K562 (cell line): ENCODE data around the gene KMT2E. TPM values are rescaled to one million over a fixed set of nuclear protein-coding genes. Genes with fewer than 3 reads are reported as not detected.

ENCODE experiments used
- ARID1B ChIP-seq: fragments of 450-650 bp; IDR thresholded peaks from 2 replicates; pipeline ENCODE4 v1.6.1; 2016; ENCODE audit warnings: antibody characterized with exemption, mild to moderate bottlenecking, inconsistent platforms
- GABPB1 ChIP-seq: sonication (generic); formaldehyde crosslinking; IDR thresholded peaks from 2 replicates; pipeline ENCODE4 v1.8.0; 2022; ENCODE audit warnings: mild to moderate bottlenecking, missing genetic modification reagents
- POLR2AphosphoS2 ChIP-seq: IDR thresholded peaks from 2 replicates; pipeline ENCODE4 v1.6.1; 2012; ENCODE audit warnings: low read length, improper control_type of control experiment
- POLR2AphosphoS5 ChIP-seq: IDR thresholded peaks from 2 replicates; pipeline ENCODE4 v1.6.1; 2011; ENCODE audit warnings: mild to moderate bottlenecking, low read depth, low read length, moderate library complexity; ENCODE audit not compliant: control insufficient read depth, insufficient read depth
- RHOXF2B ChIP-seq: fragments of 250-450 bp; sonication (Bioruptor Pico); conservative IDR thresholded peaks from 2 replicates; pipeline ENCODE4 v1.5.1; 2021
- TAF7 ChIP-seq: fragments of 450-650 bp; IDR thresholded peaks from 2 replicates; pipeline ENCODE4 v1.6.1; 2016; ENCODE audit warnings: missing genetic modification characterization, missing compliant biosample characterization
- TARDBP ChIP-seq: fragments of 450-650 bp; IDR thresholded peaks from 2 replicates; pipeline ENCODE4 v1.6.1; 2016
- XRCC3 ChIP-seq: fragments of 450-650 bp; IDR thresholded peaks from 2 replicates; pipeline ENCODE4 v1.6.1; 2017; ENCODE audit warnings: mild to moderate bottlenecking, moderate library complexity
- YBX1 ChIP-seq: fragments of 450-650 bp; IDR thresholded peaks from 2 replicates; pipeline ENCODE4 v1.7.1; 2016; ENCODE audit warnings: mild to moderate bottlenecking
- ZBTB17 ChIP-seq: fragments of 450-650 bp; formaldehyde crosslinking; IDR thresholded peaks from 2 replicates; pipeline ENCODE4 v1.4.0; 2020; ENCODE audit warnings: mild to moderate bottlenecking
- ZNF263 ChIP-seq: sonication (generic); formaldehyde crosslinking; IDR thresholded peaks from 2 replicates; pipeline ENCODE4 v1.8.0; 2022; ENCODE audit warnings: mild to moderate bottlenecking, missing genetic modification reagents, borderline replicate concordance
- ZNF707 ChIP-seq: fragments of 250-450 bp; sonication (Bioruptor Pico); conservative IDR thresholded peaks from 2 replicates; pipeline ENCODE4 v1.8.0; 2022; ENCODE audit warnings: inconsistent platforms, mild to moderate bottlenecking, moderate library complexity
- polyA plus RNA-seq, 8 experiments: library from polyadenylated mRNA; depleted of rRNA in 4 of 8; stranded (reverse) in 5 of 8; unstranded in 3 of 8; fragments of >200 nt; fragmentation: Nextera tagmentation in 2 of 8; fragmentation: Illumina TruSeq in 1 of 8; extraction: Ambion mirVana in 2 of 8; extraction: Trizol in 1 of 8; gene quantifications; 2 replicates each; pipeline versions ENCODE4 v1.2.1 to v1.2.3, GENCODE V29; 2011 to 2014; ENCODE audit warnings: inconsistent platforms in 1 of 8, missing spikeins in 1 of 8
- total RNA-seq, 7 experiments: library from RNA; depleted of rRNA in 6 of 7; stranded (reverse); fragments of >200 nt in 6 of 7; fragmentation: Illumina TruSeq in 2 of 7; extraction: Trizol in 2 of 7; gene quantifications; 2 replicates each; pipeline versions ENCODE4 v1.2.1 to v1.2.3, GENCODE V29; 2011 to 2021; ENCODE audit warnings: low replicate concordance in 1 of 7
- TF ChIP-seq, protein P1 (sequence below): fragments of 450-650 bp; IDR thresholded peaks from 2 replicates; pipeline ENCODE4 v1.6.1; 2018; ENCODE audit warnings: mild to moderate bottlenecking, low read depth; ENCODE audit not compliant: partially characterized antibody
- TF ChIP-seq, protein P2 (sequence below): sonication (generic); IDR thresholded peaks from 2 replicates; pipeline ENCODE4 v1.6.1; 2016
- TF ChIP-seq, protein P3 (sequence below), 2 experiments: fragments of 150-350 bp in 1 of 2; IDR thresholded peaks; 2 replicates each; pipeline ENCODE4 v1.6.1; 2012 to 2016; ENCODE audit warnings: low read depth in 2 of 2, low read length in 2 of 2, mild to moderate bottlenecking in 1 of 2, moderate library complexity in 1 of 2
- TF ChIP-seq, protein P4 (sequence below): fragments of 450-650 bp; formaldehyde crosslinking; IDR thresholded peaks from 2 replicates; pipeline ENCODE4 v1.4.0; 2020; ENCODE audit warnings: mild to moderate bottlenecking, mixed read lengths
- TF ChIP-seq, protein P5 (sequence below): fragments of 250-450 bp; sonication (Bioruptor Pico); IDR thresholded peaks from 2 replicates; pipeline ENCODE4 v1.5.0; 2021

KMT2E gene
- total and polyA plus RNA-seq, 9 of the 15 experiments (the other 6 are each of a cell fraction or from before 2014, with no cell fraction given), result 8.9 to 55.3 (median 38.1) TPM

DNA sequence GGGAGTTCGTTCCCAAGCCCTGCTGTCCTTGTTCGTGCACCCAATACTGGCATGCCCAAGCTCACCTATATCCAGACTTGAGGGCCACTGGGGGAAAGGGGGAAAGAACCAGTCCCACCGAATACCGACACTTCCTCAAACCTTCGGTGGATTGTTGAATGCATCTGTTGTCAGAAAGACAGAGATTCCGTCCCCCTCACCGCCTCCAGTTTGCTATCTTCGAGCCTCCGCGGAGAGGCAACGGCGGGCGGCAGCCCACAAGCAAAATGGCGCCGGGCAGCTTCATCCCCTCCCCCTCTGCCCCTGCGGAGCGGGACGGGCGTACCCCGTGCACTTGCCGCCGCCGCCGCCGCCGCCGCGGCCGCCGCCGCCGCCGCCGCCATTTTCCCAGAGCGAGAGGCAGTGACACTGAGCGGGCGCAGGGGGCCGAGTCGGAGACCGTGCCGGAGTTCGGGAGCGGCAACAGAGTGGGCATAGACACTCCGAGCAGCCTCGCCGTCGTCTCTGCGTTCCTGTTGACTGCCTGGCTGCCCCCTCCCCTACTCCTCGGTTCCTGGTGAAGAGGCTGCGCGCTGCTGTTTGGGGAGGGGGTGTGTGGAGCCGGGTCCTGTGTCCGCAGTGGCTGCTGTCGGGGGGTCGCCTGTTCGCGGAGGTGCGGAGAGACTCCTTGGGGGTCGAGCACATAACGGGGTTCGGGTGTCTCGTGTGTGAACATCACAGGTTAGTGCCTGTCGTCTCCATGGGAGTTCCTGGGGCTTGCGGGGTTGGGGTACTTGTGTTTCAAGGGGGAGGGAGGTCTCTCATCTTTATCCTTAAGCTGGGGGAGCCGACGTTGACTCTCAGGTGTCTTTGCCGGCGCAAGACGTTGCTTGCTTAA is at the start of gene KMT2E (continued):
- peak; percentile 84 for TF ChIP-seq ZBTB17 (CRISPR knock-in tag)
- peak; percentile 88 for TF ChIP-seq TAF7 (tag)
- TF ChIP-seq GABPB1, result peak; percentile 74
- TF ChIP-seq, protein P1, sequence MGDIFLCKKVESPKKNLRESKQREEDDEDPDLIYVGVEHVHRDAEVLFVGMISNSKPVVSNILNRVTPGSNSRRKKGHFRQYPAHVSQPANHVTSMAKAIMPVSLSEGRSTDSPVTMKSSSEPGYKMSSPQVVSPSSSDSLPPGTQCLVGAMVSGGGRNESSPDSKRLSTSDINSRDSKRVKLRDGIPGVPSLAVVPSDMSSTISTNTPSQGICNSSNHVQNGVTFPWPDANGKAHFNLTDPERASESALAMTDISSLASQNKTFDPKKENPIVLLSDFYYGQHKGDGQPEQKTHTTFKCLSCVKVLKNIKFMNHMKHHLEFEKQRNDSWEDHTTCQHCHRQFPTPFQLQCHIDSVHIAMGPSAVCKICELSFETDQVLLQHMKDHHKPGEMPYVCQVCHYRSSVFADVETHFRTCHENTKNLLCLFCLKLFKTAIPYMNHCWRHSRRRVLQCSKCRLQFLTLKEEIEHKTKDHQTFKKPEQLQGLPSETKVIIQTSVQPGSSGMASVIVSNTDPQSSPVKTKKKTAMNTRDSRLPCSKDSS, result no peak
- TF ChIP-seq, protein P2, sequence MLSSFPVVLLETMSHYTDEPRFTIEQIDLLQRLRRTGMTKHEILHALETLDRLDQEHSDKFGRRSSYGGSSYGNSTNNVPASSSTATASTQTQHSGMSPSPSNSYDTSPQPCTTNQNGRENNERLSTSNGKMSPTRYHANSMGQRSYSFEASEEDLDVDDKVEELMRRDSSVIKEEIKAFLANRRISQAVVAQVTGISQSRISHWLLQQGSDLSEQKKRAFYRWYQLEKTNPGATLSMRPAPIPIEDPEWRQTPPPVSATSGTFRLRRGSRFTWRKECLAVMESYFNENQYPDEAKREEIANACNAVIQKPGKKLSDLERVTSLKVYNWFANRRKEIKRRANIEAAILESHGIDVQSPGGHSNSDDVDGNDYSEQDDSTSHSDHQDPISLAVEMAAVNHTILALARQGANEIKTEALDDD, result no peak
- TF ChIP-seq YBX1, result no peak
- TF ChIP-seq, protein P3, sequence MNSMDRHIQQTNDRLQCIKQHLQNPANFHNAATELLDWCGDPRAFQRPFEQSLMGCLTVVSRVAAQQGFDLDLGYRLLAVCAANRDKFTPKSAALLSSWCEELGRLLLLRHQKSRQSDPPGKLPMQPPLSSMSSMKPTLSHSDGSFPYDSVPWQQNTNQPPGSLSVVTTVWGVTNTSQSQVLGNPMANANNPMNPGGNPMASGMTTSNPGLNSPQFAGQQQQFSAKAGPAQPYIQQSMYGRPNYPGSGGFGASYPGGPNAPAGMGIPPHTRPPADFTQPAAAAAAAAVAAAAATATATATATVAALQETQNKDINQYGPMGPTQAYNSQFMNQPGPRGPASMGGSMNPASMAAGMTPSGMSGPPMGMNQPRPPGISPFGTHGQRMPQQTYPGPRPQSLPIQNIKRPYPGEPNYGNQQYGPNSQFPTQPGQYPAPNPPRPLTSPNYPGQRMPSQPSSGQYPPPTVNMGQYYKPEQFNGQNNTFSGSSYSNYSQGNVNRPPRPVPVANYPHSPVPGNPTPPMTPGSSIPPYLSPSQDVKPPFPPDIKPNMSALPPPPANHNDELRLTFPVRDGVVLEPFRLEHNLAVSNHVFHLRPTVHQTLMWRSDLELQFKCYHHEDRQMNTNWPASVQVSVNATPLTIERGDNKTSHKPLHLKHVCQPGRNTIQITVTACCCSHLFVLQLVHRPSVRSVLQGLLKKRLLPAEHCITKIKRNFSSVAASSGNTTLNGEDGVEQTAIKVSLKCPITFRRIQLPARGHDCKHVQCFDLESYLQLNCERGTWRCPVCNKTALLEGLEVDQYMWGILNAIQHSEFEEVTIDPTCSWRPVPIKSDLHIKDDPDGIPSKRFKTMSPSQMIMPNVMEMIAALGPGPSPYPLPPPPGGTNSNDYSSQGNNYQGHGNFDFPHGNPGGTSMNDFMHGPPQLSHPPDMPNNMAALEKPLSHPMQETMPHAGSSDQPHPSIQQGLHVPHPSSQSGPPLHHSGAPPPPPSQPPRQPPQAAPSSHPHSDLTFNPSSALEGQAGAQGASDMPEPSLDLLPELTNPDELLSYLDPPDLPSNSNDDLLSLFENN (IDR thresholded peaks at IDR 0.05; ENCODE audit: low read depth in 2 of 2, low read length in 2 of 2), result 0 out of 4 replicates have a peak, but pooled peaks of 1 of the 2 experiments have one; percentile 2
- TF ChIP-seq ZNF263 (CRISPR knock-in tag), result peak; percentile 8; the same call in 1 of the 2 replicates
- TF ChIP-seq TARDBP, result peak; percentile 77; the same call in 1 of the 2 replicates
- TF ChIP-seq POLR2AphosphoS5, result peak; percentile 65
- TF ChIP-seq RHOXF2B (CRISPR knock-in tag), result 0 out of 2 replicates have a peak, but pooled peaks have one; percentile 11
- TF ChIP-seq XRCC3, result no peak
- peak; percentile 39; the same call in 1 of the 2 replicates for TF ChIP-seq ARID1B
- TF ChIP-seq ZNF707 (CRISPR knock-in tag), result 0 out of 2 replicates have a peak, but pooled peaks have one; percentile 12
- no peak for TF ChIP-seq POLR2AphosphoS2
- TF ChIP-seq, protein P4, sequence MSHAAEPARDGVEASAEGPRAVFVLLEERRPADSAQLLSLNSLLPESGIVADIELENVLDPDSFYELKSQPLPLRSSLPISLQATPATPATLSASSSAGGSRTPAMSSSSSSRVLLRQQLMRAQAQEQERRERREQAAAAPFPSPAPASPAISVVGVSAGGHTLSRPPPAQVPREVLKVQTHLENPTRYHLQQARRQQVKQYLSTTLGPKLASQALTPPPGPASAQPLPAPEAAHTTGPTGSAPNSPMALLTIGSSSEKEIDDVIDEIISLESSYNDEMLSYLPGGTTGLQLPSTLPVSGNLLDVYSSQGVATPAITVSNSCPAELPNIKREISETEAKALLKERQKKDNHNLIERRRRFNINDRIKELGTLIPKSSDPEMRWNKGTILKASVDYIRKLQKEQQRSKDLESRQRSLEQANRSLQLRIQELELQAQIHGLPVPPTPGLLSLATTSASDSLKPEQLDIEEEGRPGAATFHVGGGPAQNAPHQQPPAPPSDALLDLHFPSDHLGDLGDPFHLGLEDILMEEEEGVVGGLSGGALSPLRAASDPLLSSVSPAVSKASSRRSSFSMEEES, result peak; percentile 9; the same call in 1 of the 2 replicates
- TF ChIP-seq, protein P5, sequence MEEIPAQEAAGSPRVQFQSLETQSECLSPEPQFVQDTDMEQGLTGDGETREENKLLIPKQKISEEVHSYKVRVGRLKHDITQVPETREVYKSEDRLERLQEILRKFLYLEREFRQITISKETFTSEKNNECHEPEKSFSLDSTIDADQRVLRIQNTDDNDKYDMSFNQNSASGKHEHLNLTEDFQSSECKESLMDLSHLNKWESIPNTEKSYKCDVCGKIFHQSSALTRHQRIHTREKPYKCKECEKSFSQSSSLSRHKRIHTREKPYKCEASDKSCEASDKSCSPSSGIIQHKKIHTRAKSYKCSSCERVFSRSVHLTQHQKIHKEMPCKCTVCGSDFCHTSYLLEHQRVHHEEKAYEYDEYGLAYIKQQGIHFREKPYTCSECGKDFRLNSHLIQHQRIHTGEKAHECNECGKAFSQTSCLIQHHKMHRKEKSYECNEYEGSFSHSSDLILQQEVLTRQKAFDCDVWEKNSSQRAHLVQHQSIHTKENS, result no peak
